HG03103 (cell line): ENCODE data around the gene MTCL1.

Source experiments
- ATAC-seq: cut with Tn5 transposase; IDR thresholded peaks from one replicate; pipeline ENCODE4 v1.9.1; 2021; ENCODE audit warnings: low read depth; ENCODE audit not compliant: unreplicated experiment

Gene MTCL1

DNA sequence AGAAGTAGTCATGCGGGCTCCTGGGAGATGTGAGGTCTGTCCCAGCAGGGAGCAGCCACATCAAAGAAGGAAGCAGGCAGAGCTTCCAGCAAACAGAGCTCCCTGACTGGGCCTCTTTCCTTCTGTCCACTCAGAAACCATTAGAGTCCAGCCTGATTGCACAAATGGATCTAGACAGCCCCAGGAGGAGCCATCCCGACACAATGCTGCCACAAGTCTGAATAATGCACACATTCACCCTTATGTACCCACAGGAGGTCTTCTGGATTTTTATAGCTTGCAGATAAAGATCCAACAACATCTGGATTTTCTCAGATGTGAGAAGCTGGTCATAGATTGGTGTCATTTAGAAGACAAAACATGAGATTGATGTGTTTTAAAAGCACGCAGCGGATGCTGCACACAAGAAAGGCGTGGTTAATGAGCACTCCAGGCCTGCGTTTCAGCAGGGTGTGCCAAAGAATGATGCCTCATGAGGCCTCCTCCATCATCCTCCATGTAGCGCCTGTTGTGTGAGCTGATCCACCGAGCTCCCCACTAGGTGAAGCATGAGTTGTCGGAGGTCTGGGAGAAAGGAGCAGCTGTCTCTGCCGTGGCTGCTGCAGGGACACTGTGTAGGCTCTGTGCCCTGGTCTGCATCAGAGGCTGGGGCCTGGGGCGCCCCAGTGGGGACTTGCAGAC is 60.6 kb downstream of the MTCL1 start:
- no peak for ATAC-seq

DNA sequence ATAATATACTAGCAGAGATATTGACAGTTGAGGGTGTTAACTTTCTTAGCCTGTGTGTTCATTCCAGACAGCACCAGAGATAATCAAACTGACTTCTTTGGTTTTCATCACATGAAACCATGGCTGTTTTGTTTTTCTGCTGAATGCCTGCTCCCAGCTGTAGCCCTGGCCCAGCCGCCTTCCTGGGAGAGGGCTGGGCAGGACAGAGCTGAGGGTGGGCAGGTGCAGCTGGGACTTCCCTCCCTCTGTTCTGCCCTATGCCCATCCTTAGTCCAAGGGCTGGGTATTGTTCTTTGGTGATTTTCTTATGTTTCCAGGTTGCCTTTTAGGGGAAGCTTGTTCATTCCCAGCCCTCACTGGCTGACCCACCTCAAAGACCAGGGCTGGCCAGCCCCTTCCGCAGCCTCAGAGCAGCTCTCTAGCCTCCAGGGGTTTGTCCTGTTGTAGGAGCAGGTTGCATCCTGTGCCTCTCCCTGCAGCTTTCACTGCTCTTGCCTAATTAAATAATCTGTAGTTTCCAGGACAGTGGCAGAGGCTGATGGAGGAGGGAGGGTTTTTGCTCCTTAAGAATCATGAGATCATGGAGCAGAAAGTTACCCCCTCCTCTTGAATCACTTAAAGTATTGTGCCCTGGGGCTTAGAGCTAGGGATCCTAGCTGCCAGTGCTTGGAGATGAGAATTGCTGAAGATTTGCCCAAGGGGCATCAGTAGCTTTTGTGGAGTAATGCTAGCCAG is 61.4 kb downstream of the MTCL1 start:
- ATAC-seq, result no peak

DNA sequence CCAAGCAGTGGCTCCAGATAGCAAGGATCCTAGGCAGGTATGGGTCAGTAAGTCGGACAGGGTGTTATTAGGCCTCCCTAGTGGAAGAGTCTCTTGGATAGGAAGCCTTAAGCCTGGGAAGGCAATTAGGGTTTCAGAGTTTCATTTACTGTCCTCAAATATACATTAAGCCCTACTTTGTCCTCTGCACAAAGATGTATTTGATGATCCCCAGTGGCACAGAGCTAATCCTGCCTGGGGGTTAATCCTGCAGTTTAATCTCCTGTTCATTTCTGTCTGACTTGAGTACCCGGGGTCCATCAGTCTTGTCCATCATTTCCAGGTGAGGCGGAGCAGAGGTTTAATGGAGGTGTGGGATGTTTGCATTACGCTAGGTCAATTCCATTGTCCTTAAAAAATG is 62.0 kb downstream of the MTCL1 start:
- ATAC-seq, result no peak

DNA sequence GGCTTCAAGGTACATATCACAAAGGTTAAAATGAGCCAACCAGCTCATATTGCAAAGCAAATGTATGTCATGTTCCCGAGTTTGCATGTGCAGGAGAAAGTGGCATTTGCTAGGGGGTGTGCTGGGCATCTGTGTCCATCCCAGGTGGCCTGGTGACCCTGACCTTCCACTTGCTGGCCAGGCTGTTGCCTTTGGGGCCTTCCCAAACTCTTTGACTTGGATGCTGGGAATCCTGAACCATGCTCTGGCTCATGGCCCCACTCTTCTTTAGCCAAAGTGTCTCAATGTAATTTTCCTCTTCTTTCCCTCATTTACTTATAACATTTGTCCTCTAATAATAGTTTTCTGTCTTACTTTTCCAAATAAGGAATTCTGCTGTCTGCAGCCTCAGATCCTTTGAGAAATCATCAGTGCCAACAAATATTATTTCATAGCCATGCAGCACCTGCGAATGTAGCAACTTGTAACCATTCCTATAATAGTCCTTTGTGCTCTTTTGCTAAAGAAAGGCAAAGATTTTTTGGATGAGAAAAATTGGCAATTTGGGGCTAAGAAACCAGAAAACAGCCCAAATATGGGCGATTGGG is 64.2 kb downstream of the MTCL1 start:
- no peak for ATAC-seq

DNA sequence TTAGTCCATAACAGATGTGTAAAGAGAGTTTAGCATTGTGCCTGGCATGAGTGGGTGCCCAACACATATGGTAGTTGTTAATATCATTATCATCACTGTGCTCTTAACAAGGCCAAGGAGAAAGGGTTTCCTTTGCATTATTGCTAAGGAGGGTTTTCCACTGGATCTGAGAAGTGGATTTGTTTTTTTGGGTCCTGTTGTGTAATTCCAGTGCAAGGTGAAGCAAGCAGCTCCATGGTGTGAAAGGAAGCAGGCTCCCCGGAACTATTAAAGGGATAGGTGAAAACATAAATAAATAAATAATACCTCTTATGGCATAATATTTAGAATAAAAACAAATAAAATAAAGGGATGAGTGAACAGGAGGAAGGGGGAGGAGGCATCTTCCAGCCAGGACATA is 65.3 kb downstream of the MTCL1 start:
- ATAC-seq, result no peak

DNA sequence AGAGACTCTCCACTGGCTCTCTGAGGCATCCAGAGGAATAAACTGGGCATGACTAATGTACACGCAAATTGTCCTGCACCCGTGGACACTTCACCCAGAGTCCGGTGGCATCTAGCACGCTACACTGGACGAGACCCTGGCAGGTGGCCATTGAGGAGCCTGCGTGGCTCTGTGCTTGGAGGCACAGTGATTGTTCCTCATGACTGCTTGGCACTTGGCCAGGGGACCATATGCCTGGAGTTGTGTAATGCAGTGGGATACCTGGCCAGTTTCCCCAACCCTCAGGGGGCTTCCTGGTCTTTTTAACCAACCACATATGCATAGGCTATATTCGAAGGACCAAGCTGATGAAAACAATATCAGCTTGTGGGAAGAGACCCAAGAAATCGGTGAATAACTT is 66.6 kb downstream of the MTCL1 start:
- ATAC-seq, result no peak

DNA sequence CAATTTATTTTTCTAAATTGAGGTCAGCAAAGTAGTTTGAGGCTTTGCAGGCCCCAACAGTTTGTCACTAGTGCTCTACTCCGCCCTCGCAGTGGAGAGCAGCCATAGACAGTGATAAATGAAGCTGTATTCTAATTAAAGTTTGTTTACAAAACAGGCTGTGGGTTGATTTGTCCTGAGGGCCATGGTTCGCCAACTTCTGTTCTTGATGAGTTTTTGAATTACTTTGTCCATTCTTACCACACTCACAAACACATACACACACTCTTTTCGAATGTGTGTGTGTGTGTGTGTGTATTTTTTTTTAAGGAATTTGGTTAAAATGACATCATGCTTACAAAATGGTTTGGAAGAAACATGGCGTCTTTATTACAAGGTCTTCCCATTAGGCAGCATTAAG is 68.6 kb downstream of the MTCL1 start:
- ATAC-seq, result no peak

DNA sequence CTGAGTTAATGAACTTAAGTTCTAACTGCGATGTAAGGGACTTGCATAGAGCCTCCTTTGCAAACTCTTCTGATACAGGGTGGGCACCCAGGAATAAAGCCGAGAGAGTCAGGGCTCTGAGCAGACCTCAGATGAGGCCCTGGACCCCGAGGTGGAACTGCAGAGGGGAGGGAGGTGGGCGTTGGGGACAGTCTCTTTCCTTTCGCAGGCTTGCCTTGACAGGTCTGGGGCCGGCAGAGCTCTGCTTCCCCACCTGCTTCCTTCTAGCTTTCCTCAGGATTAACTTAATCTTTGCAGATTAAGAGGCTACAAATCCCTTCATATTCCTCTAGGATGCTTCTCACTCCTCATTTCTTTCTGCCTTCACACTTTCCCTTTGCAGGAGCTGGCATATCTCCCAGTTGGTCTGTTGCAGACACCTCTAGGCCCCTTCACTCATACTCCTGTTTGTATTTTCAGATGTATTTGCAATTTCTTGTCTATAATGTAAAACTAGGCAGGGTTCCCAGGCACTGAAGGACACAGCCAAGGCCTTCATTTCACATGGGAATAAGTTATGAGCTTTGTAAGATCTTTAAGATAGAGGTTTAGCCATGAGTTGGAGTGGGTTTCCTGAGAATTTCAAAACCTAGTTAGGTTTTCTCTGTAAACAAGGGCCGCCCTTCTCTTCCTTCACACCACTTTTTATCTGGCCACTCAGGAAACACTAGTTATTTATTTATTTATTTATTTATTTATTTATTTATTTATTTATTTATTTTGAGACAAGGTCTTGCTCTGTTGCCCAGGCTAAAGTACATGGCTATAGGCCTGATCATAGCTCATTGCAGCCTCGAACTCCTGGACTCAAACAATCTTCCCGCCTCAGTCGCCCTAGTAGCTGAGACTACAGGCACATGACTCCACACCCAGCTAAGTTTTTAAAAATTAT is 70.9 kb downstream of the MTCL1 start:
- no peak for ATAC-seq

DNA sequence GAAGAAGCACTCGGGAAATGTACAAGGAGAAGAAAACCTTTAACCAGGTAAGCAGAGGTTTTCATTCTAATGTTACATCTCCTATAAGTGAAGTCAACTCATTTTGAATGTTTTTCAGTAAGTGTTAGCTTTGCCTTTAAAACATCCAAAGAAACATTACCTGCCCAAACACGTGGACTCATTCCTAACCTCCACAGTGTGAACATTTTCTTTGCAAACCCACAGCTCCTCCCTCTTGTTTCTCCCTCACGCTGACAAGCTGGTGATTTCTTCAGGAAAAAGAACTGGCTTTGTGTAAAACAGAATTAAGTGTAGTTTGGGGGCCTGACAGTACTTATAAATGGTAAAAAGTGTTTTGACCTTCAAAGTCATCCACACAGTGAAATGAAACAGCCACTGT is 72.5 kb downstream of the MTCL1 start:
- no peak for ATAC-seq

DNA sequence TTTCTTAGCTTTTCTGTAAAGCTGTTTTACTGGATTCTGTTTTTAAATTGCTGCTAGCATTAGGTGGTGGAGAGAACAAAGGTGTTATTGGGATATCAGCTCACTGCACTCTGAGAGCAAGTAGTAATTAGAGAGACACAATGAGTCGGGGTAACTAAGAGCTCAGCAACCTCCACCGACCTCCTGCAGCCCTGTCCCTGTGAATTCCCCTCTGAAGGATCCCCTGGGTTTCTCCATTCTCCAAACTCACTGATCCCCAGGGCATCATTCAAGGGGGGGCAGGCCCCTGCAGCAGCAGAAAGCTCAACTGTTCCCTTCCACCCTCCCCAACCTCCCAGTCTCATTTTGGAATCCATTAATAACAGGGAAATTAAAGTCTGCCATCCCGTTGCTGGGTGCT is 73.0 kb downstream of the MTCL1 start:
- no peak for ATAC-seq

DNA sequence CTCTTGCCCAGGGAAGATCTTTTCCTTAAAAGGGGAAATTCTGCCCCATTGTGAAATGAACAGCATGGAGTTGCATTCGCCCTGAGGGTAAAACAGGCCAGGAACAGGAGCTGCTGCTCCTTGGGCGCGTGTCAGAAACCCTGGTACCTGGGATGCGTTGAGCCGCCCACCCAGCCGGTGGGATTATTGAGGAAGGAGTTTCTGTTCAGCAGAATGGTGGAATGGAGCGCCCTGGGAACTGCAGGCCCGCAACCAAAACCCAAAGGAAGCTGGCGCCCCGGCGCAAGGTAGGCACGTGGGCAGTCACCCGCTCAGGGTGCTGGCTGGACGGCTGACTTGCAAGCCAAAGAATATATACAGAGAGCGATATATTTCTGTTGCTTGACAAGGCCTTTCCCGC is 73.5 kb downstream of the MTCL1 start:
- ATAC-seq, result no peak

DNA sequence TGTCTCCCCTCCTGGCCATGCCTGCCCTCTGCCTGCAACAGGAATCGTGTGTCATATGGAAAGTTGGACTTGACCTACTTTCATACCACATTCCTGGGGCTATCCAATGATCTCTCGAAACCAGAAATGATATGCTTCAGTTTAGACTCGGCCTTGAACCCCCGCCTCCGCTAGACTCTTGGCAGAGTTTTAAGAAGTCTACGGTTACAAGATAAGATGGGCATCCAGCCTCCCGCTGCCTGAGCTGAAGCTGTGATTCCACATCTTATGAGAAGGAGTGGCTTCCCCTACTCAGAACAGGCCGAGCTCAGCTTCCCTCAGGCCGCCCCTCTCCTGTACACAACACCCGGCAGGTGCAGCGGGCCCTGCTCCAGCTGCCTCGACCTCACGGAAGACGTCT is 73.9 kb downstream of the MTCL1 start:
- ATAC-seq, result no peak

DNA sequence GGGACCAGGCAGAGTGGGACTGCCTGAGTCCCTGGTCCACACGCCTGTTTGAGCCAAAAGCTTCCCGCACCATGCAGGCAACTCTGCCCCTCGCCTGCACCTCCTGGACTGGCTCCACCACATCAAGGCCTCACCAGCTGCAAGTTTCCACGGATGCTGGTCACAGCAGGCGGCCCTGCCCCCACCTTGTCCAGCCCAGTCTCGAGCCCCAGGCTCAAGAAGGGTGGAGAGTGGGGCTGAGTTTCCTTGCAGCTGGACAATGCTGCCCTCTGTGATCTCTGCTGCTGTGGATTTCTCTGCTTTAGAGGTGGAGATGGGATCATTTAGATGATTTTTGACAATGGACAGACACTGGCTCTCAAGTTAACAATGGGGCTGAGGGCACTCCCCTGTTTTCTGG is 74.9 kb downstream of the MTCL1 start:
- ATAC-seq, result no peak

DNA sequence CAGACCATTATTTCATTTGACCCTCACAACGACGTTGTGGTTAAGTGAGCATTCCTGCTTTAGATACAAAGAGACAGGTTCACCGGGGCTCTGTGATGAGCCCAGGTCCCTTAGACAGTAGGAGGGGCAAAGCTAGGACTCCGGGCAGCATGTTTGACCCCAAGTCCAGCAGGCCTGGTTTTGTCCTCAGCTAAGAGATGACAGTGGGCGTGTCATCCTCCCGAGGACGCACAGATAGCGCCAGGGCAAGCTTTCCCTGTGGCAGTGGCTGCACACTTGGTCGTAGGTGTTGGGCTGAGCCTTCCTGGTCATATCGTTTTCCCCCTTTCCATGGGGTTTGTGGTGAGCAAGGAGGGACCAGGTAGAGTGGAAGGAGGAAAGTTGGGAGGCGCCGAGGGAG is 76.3 kb downstream of the MTCL1 start:
- ATAC-seq, result no peak

DNA sequence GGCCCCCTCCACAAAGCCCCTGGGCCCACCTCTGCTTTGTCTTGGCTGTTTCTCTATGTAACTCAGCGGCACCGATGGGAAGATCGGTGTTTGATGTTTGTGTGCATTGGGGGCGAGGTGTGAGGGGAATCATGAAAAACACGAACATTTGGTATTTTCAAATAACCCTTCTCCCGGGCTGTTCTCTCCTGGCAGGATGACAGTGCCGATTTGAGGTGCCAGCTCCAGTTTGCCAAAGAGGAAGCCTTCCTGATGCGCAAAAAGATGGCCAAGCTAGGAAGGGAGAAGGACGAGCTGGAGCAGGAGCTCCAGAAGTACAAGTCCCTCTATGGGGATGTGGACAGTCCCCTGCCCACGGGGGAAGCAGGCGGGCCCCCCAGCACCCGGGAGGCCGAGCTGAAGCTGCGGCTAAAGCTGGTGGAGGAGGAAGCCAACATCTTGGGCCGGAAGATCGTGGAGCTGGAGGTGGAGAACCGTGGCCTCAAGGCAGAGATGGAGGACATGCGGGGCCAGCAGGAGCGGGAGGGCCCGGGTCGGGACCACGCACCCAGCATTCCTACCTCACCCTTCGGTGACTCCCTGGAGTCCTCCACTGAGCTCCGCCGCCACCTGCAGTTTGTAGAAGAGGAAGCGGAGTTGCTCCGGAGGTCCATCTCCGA is 78.1 kb downstream of the MTCL1 start:
- no peak for ATAC-seq

DNA sequence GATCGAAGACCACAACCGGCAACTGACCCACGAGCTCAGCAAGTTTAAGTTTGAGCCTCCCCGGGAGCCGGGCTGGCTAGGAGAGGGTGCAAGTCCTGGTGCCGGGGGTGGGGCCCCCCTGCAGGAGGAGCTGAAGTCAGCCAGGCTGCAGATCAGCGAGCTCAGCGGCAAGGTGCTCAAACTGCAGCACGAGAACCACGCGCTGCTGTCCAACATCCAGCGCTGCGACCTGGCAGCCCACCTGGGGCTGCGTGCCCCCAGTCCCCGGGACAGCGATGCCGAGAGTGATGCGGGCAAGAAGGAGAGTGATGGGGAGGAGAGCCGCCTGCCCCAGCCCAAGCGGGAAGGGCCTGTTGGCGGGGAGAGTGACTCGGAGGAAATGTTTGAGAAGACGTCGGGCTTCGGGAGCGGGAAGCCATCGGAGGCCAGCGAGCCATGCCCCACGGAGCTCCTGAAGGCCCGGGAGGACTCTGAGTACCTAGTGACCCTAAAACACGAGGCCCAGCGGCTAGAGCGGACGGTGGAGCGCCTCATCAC is 78.7 kb downstream of the MTCL1 start:
- ATAC-seq, result no peak

DNA sequence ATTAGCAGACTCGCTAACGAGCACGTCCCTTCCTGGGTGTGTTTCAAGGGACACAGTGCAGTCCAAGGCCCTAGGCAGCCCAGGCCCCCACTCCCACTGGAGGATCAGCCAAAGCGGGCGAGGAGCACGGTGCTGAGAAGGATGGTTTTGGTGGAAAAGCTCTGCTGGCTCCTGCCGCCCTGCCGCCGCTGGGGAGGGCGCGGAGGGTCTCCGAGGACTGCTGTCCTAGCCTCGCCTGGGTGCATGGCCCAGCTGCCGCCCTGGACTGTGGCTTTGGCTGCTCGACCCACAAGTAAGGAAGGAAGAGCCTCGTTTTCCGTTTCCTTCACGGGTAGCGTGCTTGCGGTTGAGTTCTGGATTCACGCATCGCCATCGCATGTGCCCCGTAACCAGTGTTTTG is 79.9 kb downstream of the MTCL1 start:
- no peak for ATAC-seq

DNA sequence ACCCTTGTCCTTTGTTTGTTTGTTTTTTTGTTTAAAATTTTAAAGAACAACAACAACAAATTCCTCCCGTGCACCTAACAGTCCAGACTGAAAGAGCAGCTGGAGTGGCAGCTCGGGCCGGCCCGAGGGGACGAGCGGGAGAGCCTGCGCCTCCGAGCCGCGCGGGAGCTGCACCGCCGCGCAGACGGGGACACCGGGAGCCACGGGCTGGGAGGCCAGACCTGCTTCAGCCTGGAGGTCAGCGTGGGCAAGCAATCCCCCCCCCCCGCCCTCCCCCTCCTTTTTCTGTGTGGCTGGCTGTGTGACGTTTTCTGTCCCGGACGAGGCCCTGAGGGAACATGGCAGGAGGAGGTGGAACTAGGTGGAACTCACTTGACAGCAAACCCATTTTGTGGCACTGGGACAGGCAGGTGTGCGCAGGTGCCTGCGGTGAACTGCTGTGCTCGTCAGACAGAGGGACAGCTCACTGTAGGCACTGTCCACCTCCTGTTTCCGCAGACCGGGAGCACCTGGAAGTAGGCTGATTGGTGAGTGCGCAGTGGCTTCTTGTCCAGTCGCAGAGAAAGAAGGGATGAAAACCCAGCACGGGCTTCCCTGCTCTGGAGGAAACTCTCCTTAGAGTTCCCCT is 80.6 kb downstream of the MTCL1 start:
- no peak for ATAC-seq

DNA sequence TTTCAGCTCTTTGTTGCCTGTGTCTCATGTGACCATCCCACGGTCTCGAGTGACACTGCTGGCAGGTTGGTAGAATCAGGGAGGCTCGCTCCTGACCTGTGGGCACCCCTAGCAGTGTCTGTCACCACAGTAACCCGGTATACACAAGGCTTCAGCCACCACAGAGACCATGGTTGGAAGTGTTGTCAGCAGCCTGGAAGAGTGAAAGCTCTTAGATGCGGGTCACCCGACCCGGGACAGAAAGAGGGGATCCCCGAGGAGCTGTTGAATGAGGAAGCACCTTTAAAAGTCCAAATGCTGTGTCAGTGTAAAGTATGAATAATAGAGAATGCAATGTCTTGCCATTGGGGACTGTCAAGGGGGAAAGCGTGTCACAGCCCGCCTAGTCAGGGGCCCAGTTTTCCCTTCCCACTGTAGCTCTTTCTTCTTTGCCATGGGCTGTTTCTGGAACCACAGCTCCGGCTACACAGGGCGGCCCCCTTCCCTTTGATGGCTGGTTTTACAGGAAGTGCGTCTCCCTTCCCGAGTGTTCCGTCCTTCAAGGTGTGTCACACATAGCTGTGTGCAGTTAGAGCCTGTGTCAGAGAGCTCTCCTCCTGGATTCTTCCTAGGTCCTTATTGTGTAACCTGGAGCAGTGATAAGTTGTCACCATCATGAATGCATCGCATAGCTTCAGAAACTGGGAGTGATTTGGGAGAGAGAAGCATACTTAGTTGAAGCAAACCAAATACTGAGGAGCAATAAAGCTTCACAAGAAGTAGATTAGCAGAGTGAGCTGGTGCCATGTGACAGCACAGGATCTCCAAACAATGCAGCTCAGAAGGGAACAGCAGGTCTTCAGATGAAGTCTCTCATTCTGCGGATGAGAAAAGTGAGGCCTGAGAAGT is 81.4 kb downstream of the MTCL1 start:
- ATAC-seq, result no peak
